HL-60 (cell line): ENCODE results near the gene BMP2.
A peak's percentile ranks its signal among the peaks of the same experiment; 100 is the strongest.

Source experiments
- GABPA ChIP-seq: IDR thresholded peaks from 2 replicates; pipeline ENCODE4 v1.6.1; 2012; ENCODE audit warnings: low read depth
- POLR2AphosphoS5 ChIP-seq: IDR thresholded peaks from 2 replicates; pipeline ENCODE4 v1.6.1; 2012; ENCODE audit warnings: low read depth
- REST ChIP-seq: IDR thresholded peaks from 2 replicates; pipeline ENCODE4 v1.6.1; 2012; ENCODE audit warnings: low read depth; ENCODE audit not compliant: insufficient replicate concordance
- SPI1 ChIP-seq: IDR thresholded peaks from 2 replicates; pipeline ENCODE4 v1.6.1; 2012; ENCODE audit warnings: low read depth, mild to moderate bottlenecking, borderline replicate concordance
- TF ChIP-seq, protein P1 (sequence below): IDR thresholded peaks from one replicate; pipeline ENCODE4 v1.5.1; 2011; ENCODE audit warnings: low read length, control low read depth, inconsistent platforms; ENCODE audit not compliant: insufficient read depth

DNA sequence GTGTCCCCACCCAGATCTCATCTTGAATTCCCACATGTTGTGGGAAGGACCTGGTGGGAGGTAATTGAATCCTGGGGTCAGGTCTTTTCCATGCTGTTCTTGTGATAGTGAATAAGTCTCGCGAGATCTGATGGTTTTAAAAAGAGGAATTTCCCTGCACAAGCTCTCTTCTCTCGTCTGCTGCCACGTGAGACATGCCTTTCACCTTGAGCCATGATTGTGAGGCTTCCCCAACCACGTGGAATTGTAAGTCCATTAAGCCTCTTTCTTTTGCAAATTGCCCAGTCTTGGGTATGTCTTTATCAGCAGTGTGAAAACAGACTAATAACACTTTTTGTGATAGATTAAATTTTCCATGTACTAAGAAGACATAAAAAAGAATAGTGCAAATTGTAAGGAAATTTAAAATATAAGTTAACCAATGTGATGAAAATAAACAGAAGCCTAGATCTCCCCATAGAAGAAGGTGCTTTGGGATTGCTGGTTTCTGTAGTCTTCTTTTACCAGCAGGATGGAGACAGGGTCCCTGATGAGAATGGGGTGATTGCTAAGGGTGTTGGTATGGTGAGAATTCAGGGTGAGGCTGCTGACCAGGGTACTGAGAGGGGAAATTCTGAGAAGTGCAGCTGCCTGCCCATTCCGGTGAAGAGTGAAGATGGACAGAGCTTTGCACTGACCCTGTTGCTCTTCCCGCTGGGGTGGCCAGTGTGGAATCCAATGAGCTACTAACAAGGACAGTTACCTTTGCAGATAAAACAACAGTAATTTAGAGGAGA lies 50.7 kb downstream of the BMP2 start:
- TF ChIP-seq, protein P1, sequence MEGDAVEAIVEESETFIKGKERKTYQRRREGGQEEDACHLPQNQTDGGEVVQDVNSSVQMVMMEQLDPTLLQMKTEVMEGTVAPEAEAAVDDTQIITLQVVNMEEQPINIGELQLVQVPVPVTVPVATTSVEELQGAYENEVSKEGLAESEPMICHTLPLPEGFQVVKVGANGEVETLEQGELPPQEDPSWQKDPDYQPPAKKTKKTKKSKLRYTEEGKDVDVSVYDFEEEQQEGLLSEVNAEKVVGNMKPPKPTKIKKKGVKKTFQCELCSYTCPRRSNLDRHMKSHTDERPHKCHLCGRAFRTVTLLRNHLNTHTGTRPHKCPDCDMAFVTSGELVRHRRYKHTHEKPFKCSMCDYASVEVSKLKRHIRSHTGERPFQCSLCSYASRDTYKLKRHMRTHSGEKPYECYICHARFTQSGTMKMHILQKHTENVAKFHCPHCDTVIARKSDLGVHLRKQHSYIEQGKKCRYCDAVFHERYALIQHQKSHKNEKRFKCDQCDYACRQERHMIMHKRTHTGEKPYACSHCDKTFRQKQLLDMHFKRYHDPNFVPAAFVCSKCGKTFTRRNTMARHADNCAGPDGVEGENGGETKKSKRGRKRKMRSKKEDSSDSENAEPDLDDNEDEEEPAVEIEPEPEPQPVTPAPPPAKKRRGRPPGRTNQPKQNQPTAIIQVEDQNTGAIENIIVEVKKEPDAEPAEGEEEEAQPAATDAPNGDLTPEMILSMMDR = no peak
- TF ChIP-seq POLR2AphosphoS5 (no peak), REST (peak; percentile 83), GABPA (no peak), SPI1 (no peak)
